Sigmoid colon (tissue), 7 donors: ENCODE results near the gene PLEKHH1. TPM values are rescaled to one million over a fixed set of nuclear protein-coding genes. Genes with fewer than 3 reads are reported as not detected.

Experiments used
- DNase-seq: peaks from one replicate; pipeline ENCODE4 v3.0.0-alpha.2; 2019
- H3K27ac ChIP-seq, 4 donors: fragments of 200-600 bp; sonication (generic); one replicate each; pipeline ENCODE4 v1.5.1; 2016 to 2019; ENCODE audit warnings: mild to moderate bottlenecking in 1 of 4
- H3K27me3 ChIP-seq, 3 donors: fragments of 200-600 bp; sonication (generic); one replicate each; pipeline ENCODE4 v1.5.1; 2019; ENCODE audit warnings: mild to moderate bottlenecking in 1 of 3
- H3K36me3 ChIP-seq, 4 donors: fragments of 200-600 bp; sonication (generic); one replicate each; pipeline ENCODE4 v1.5.1; 2016 to 2019
- H3K4me1 ChIP-seq, 4 donors: fragments of 200-600 bp; sonication (generic); one replicate each; pipeline ENCODE4 v1.5.1; 2017 to 2019
- H3K4me3 ChIP-seq, 4 donors: fragments of 200-600 bp; sonication (generic); one replicate each; pipeline ENCODE4 v1.5.1; 2017 to 2019; ENCODE audit warnings: mild to moderate bottlenecking in 2 of 4, moderate library complexity in 1 of 4
- H3K9me3 ChIP-seq, 4 donors: fragments of 200-600 bp in 3 of 4; sonication (generic) in 3 of 4; one replicate each; pipeline versions ENCODE4 v1.5.1 to v1.6.1; 2013 to 2019
- CTCF ChIP-seq, 4 experiments: fragments of 450-650 bp in 3 of 4; fragments of 200-600 bp in 1 of 4; IDR thresholded peaks; one replicate each; pipeline ENCODE4 v1.5.1; 2016 to 2019; ENCODE audit warnings: antibody characterized with exemption in 4 of 4, mild to moderate bottlenecking in 3 of 4, moderate library complexity in 2 of 4
- EP300 ChIP-seq, 4 donors: sonication (generic); formaldehyde crosslinking; IDR thresholded peaks; one replicate each; pipeline ENCODE4 v1.6.1; 2017; ENCODE audit warnings: antibody characterized with exemption in 4 of 4
- POLR2A ChIP-seq, 2 donors: fragments of 450-650 bp; IDR thresholded peaks; one replicate each; pipeline ENCODE4 v1.6.1; 2016; ENCODE audit warnings: antibody characterized with exemption in 2 of 2, mild to moderate bottlenecking in 2 of 2, moderate library complexity in 2 of 2
- POLR2AphosphoS5 ChIP-seq, 4 donors: sonication (generic); formaldehyde crosslinking; IDR thresholded peaks; one replicate each; pipeline ENCODE4 v1.6.1; 2017; ENCODE audit warnings: antibody characterized with exemption in 4 of 4
- WGBS, 2 donors: extraction: QIAGEN DNeasy Blood & Tissue Kit; methylation state at CpG; one replicate each; pipeline ENCODE4 v1.1.7; 2013; 5-methylcytosine and 5-hydroxymethylcytosine counted together
- intact Hi-C: fragments of 100-400 bp; cut with DNase I; formaldehyde crosslinking; loops from one replicate; pipeline ENCODE4 v1.15.1; 2023
- polyA plus RNA-seq, 3 donors: library from polyadenylated mRNA; stranded (reverse); fragments of 200-250 nt; gene quantifications; one replicate each; pipeline ENCODE4 v1.2.3, GENCODE V29; 2013
- total RNA-seq, 4 donors: library from RNA; depleted of rRNA; stranded (reverse); fragments of >200 nt; gene quantifications; one replicate each; pipeline ENCODE4 v1.1.0, GENCODE V29; 2016
- donor health status: healthy with polysubstance abuse.
- donor health status: Bipolar disorder and iron deficiency.
- donor health status: healthy.

PLEKHH1 gene
- total and polyA plus RNA-seq, 7 donors: 2.0 to 25.3 (median 8.0) TPM

GRCh38 chr14:67522270-67522669 is 10.8 kb upstream of the PLEKHH1 start:
- Histone ChIP-seq H3K4me3 (no peak overlapping the region), H3K4me1 (peaks cover 0 to 3% (median under 1%) of the 10 kb centered on the region in 4 donors), H3K27me3 (peaks cover 0 to 16% (median 0%) of the 10 kb centered on the region in 3 donors), H3K9me3 (no peaks in the 10 kb centered on the region), H3K27ac (no peak overlapping the region), H3K36me3 (no peaks in the 10 kb centered on the region)
- WGBS, 2 donors: 63 to 67% methylated on average over 2 of the region's 2 CpGs
- DNase-seq: peak; percentile 26
- TF ChIP-seq POLR2AphosphoS5 (IDR thresholded peaks at IDR 0.05) (no peak), POLR2A (IDR thresholded peaks at IDR 0.05) (no peak), CTCF (IDR thresholded peaks at IDR 0.05) (no peak), EP300 (IDR thresholded peaks at IDR 0.05) (no peak)
- intact Hi-C loops: no loop called here

- intact Hi-C loops: no loop called here
- no peaks in the 10 kb centered on the region for H3K36me3 ChIP-seq
- 62 to 63% methylated on average over 7 of the region's 7 CpGs for WGBS, 2 donors
- peak; percentile 0 for DNase-seq
- H3K9me3 ChIP-seq: no peaks in the 10 kb centered on the region
- no peak overlapping the region for H3K4me3 ChIP-seq
- H3K4me1 ChIP-seq: no peaks in the 10 kb centered on the region
- H3K27ac ChIP-seq: no peak overlapping the region
- peaks cover 0 to 16% (median 0%) of the 10 kb centered on the region in 3 donors for H3K27me3 ChIP-seq
- TF ChIP-seq POLR2A (IDR thresholded peaks at IDR 0.05): no peak
- TF ChIP-seq POLR2AphosphoS5 (IDR thresholded peaks at IDR 0.05): no peak
- TF ChIP-seq EP300 (IDR thresholded peaks at IDR 0.05): no peak
- TF ChIP-seq CTCF (IDR thresholded peaks at IDR 0.05): no peak
These were observed 9.1 kb upstream of the PLEKHH1 start for GRCh38 chr14:67523764-67524633.

- Histone ChIP-seq H3K4me3 (no peak overlapping the region), H3K27me3 (peaks cover 0 to 16% (median 0%) of the 10 kb centered on the region in 3 donors), H3K4me1 (no peaks in the 10 kb centered on the region), H3K9me3 (no peaks in the 10 kb centered on the region), H3K36me3 (no peaks in the 10 kb centered on the region), H3K27ac (no peak overlapping the region)
- TF ChIP-seq CTCF (IDR thresholded peaks at IDR 0.05) (no peak), EP300 (IDR thresholded peaks at IDR 0.05) (no peak), POLR2A (IDR thresholded peaks at IDR 0.05) (no peak), POLR2AphosphoS5 (IDR thresholded peaks at IDR 0.05) (no peak)
- 52 to 63% methylated on average over 3 of the region's 3 CpGs for WGBS, 2 donors
- DNase-seq: peak; percentile 29
- intact Hi-C loops: no loop called here
These were observed 8.5 kb upstream of the PLEKHH1 start for GRCh38 chr14:67524634-67524963.

GRCh38 chr14:67525389-67525788 is 7.7 kb upstream of the PLEKHH1 start:
- intact Hi-C loops: no loop called here

More at GRCh38 chr14:67525389-67525788, 7.7 kb upstream of the PLEKHH1 start:
- Histone ChIP-seq H3K27me3 (peaks cover 0 to 16% (median 0%) of the 10 kb centered on the region in 3 donors), H3K9me3 (no peaks in the 10 kb centered on the region), H3K27ac (no peak overlapping the region), H3K4me3 (no peak overlapping the region), H3K36me3 (no peaks in the 10 kb centered on the region), H3K4me1 (no peaks in the 10 kb centered on the region)
- WGBS, 2 donors: 89 to 94% methylated on average over 4 of the region's 4 CpGs
- TF ChIP-seq POLR2AphosphoS5 (IDR thresholded peaks at IDR 0.05): no peak
- TF ChIP-seq POLR2A (IDR thresholded peaks at IDR 0.05): no peak
- TF ChIP-seq EP300 (IDR thresholded peaks at IDR 0.05): no peak
- TF ChIP-seq CTCF (IDR thresholded peaks at IDR 0.05): no peak
- no peak for DNase-seq
